ENCODE data around the gene ACP2. TPM values are rescaled to one million over a fixed set of nuclear protein-coding genes. Genes with fewer than 3 reads are reported as not detected.
A peak's percentile ranks its signal among the peaks of the same experiment; 100 is the strongest.

ACP2 gene
- total and polyA plus RNA-seq, 9 of the 15 experiments (the other 6 are each of a cell fraction or from before 2014, with no cell fraction given): 1.9 to 20.0 (median 11.6) TPM

DNA sequence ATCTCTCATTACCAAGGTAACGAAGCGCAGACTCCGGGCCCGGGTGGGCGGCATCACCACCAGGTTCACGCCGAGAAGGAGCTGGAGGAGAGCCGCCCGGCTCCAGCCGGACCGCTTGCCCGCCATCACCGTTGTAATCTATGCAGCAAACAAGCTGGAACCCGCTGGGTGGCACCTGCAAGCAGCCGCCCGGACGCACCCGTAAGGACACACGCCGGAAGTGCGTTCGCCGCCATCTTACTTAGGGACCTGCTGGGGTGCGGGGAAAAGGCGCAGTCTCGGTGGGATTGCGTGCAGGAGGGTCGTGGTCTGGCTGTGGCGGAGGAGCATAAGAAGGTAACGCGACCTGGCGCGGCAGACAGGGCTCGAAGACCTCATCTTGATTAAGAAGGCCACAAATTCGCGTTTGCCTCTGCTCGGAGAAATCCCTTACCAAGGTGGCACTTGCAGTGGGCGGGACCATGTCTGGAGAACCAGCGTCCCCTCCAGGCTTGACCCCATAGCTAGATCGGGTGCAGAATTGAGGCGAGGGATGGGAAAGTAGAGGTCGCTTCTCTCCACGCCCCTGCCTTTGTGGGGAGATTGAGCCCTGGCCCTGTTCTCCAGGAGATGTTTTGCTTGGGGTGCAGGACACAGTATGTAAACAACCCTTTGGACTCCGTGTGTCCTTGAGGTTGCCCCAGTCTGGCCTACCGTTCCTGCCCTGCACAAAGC is at the start of gene ACP2 (continued):
- TF ChIP-seq ZNF830 (CRISPR knock-in tag; IDR thresholded peaks at IDR 0.05) (peak; percentile 41; the same call in 1 of the 2 replicates), NFATC3 (IDR thresholded peaks at IDR 0.05) (0 out of 2 replicates have a peak, but pooled peaks have one; percentile 80), RBM17 (IDR thresholded peaks at IDR 0.05; ENCODE audit: borderline replicate concordance, low read depth, low read length) (no peak), KLF13 (tag; IDR thresholded peaks at IDR 0.05; ENCODE audit: borderline replicate concordance, low read depth) (peak; percentile 66), ZNF444 (CRISPR knock-in tag; IDR thresholded peaks at IDR 0.05) (0 out of 2 replicates have a peak, but pooled peaks have one; percentile 6), TGIF2 (CRISPR knock-in tag; IDR thresholded peaks at IDR 0.05) (no peak), NFIX (CRISPR knock-in tag; IDR thresholded peaks at IDR 0.05; ENCODE audit: low read depth) (no peak), SRF (CRISPR knock-in tag; IDR thresholded peaks at IDR 0.05) (peak in 1 of 2 experiments; percentile 79; a peak in 2 of 4 replicates), MEF2D (tag; conservative IDR thresholded peaks at IDR 0.05; ENCODE audit: low read depth) (peak; percentile 83; the same call in 1 of the 2 replicates), MYC (IDR thresholded peaks at IDR 0.05; ENCODE audit: low read depth, low read length) (peak; percentile 53; the same call in 1 of the 2 replicates), MYC (CRISPR knock-in tag; IDR thresholded peaks at IDR 0.05; ENCODE audit: borderline replicate concordance, low read depth) (no peak; the same call in 1 of the 2 replicates), SAP30 (IDR thresholded peaks at IDR 0.05; ENCODE audit: borderline replicate concordance, insufficient read depth, low read depth, low read length, poor library complexity, severe bottlenecking) (peak; percentile 56), HEY1 (CRISPR knock-in tag; IDR thresholded peaks at IDR 0.05; ENCODE audit: borderline replicate concordance) (0 out of 2 replicates have a peak, but pooled peaks have one; percentile 73), RBM22 (IDR thresholded peaks at IDR 0.05; ENCODE audit: low read depth, low read length, poor library complexity, severe bottlenecking) (peak; percentile 65), ZBTB7A (IDR thresholded peaks at IDR 0.05; ENCODE audit: borderline replicate concordance, control insufficient read depth, low read depth, low read length) (peak; percentile 86), DACH1 (IDR thresholded peaks at IDR 0.05; ENCODE audit: partially characterized antibody) (no peak), ARNT (IDR thresholded peaks at IDR 0.05) (peak; percentile 83 to 90; a peak in 3 of 4 replicates), HDAC3 (IDR thresholded peaks at IDR 0.05; ENCODE audit: borderline replicate concordance, partially characterized antibody) (no peak), ZNF79 (CRISPR knock-in tag; IDR thresholded peaks at IDR 0.05; ENCODE audit: low read depth) (no peak), HDAC8 (tag; IDR thresholded peaks at IDR 0.05) (0 out of 2 replicates have a peak, but pooled peaks have one; percentile 80), IFI16 (CRISPR knock-in tag; IDR thresholded peaks at IDR 0.05) (no peak), SRSF9 (IDR thresholded peaks at IDR 0.05; ENCODE audit: borderline replicate concordance, low read depth, low read length) (no peak)
- TF ChIP-seq, protein P1, sequence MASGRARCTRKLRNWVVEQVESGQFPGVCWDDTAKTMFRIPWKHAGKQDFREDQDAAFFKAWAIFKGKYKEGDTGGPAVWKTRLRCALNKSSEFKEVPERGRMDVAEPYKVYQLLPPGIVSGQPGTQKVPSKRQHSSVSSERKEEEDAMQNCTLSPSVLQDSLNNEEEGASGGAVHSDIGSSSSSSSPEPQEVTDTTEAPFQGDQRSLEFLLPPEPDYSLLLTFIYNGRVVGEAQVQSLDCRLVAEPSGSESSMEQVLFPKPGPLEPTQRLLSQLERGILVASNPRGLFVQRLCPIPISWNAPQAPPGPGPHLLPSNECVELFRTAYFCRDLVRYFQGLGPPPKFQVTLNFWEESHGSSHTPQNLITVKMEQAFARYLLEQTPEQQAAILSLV (tag; IDR thresholded peaks at IDR 0.05): 0 out of 2 replicates have a peak, but pooled peaks have one; percentile 58
- TF ChIP-seq, protein P2, sequence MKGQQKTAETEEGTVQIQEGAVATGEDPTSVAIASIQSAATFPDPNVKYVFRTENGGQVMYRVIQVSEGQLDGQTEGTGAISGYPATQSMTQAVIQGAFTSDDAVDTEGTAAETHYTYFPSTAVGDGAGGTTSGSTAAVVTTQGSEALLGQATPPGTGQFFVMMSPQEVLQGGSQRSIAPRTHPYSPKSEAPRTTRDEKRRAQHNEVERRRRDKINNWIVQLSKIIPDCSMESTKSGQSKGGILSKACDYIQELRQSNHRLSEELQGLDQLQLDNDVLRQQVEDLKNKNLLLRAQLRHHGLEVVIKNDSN (CRISPR knock-in tag; IDR thresholded peaks at IDR 0.05): no peak
- TF ChIP-seq, protein P3, sequence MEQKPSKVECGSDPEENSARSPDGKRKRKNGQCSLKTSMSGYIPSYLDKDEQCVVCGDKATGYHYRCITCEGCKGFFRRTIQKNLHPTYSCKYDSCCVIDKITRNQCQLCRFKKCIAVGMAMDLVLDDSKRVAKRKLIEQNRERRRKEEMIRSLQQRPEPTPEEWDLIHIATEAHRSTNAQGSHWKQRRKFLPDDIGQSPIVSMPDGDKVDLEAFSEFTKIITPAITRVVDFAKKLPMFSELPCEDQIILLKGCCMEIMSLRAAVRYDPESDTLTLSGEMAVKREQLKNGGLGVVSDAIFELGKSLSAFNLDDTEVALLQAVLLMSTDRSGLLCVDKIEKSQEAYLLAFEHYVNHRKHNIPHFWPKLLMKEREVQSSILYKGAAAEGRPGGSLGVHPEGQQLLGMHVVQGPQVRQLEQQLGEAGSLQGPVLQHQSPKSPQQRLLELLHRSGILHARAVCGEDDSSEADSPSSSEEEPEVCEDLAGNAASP (IDR thresholded peaks at IDR 0.05): no peak

All from K562 (cell line).